ENCODE results near the gene HCN1.

Gene HCN1

GRCh38 chr5:45696206-45696836 lies at the start of gene HCN1:
Gene HCN1 (minus strand): TSS chr5:45696380.
- in situ Hi-C loops (cut with HindIII; ENCODE audit: low sequenced_read_pairs): no loop called here

- in situ Hi-C loops (cut with HindIII; ENCODE audit: low sequenced_read_pairs): no loop called here
Measured at GRCh38 chr5:45741110-45741509, 44.9 kb upstream of the HCN1 start.

- in situ Hi-C loops (cut with HindIII; ENCODE audit: low sequenced_read_pairs): no loop called here
Measured at GRCh38 chr5:45737153-45737552, 41.0 kb upstream of the HCN1 start.

GRCh38 chr5:45725537-45725936 lies 29.4 kb upstream of the HCN1 start:
- in situ Hi-C loops (cut with HindIII; ENCODE audit: low sequenced_read_pairs): no loop called here

GRCh38 chr5:45697201-45697600 lies 1.0 kb upstream of the HCN1 start:
- in situ Hi-C loops (cut with HindIII; ENCODE audit: low sequenced_read_pairs): no loop called here

GRCh38 chr5:45695804-45696156 lies 400 bp downstream of the HCN1 start:
- in situ Hi-C loops (cut with HindIII; ENCODE audit: low sequenced_read_pairs): no loop called here

- in situ Hi-C loops (cut with HindIII; ENCODE audit: low sequenced_read_pairs): no loop called here
Measured at GRCh38 chr5:45694971-45695803, 993 bp downstream of the HCN1 start.

GRCh38 chr5:45694255-45694814 lies 1.8 kb downstream of the HCN1 start:
- in situ Hi-C loops (cut with HindIII; ENCODE audit: low sequenced_read_pairs): no loop called here

- in situ Hi-C loops (cut with HindIII; ENCODE audit: low sequenced_read_pairs): no loop called here
Measured at GRCh38 chr5:45692481-45692880, 3.7 kb downstream of the HCN1 start.

- in situ Hi-C loops (cut with HindIII; ENCODE audit: low sequenced_read_pairs): no loop called here
Measured at GRCh38 chr5:45691656-45692055, 4.5 kb downstream of the HCN1 start.

GRCh38 chr5:45687701-45688100 lies 8.5 kb downstream of the HCN1 start:
- in situ Hi-C loops (cut with HindIII; ENCODE audit: low sequenced_read_pairs): no loop called here

- in situ Hi-C loops (cut with HindIII; ENCODE audit: low sequenced_read_pairs): no loop called here
Measured at GRCh38 chr5:45686620-45687019, 9.6 kb downstream of the HCN1 start.

- in situ Hi-C loops (cut with HindIII; ENCODE audit: low sequenced_read_pairs): no loop called here
Measured at GRCh38 chr5:45684118-45684517, 12.1 kb downstream of the HCN1 start.

- in situ Hi-C loops (cut with HindIII; ENCODE audit: low sequenced_read_pairs): no loop called here
Measured at GRCh38 chr5:45680950-45681349, 15.2 kb downstream of the HCN1 start.

GRCh38 chr5:45677524-45677923 lies 18.7 kb downstream of the HCN1 start:
- in situ Hi-C loops (cut with HindIII; ENCODE audit: low sequenced_read_pairs): no loop called here

- in situ Hi-C loops (cut with HindIII; ENCODE audit: low sequenced_read_pairs): no loop called here
Measured at GRCh38 chr5:45672271-45672670, 23.9 kb downstream of the HCN1 start.

- in situ Hi-C loops (cut with HindIII; ENCODE audit: low sequenced_read_pairs): no loop called here
Measured at GRCh38 chr5:45648744-45649143, 47.4 kb downstream of the HCN1 start.

GRCh38 chr5:45643056-45643455 lies 53.1 kb downstream of the HCN1 start:
- in situ Hi-C loops (cut with HindIII; ENCODE audit: low sequenced_read_pairs): no loop called here

- in situ Hi-C loops (cut with HindIII; ENCODE audit: low sequenced_read_pairs): no loop called here
Measured at GRCh38 chr5:45642370-45642769, 53.8 kb downstream of the HCN1 start.

GRCh38 chr5:45639040-45639439 lies 57.1 kb downstream of the HCN1 start:
- in situ Hi-C loops (cut with HindIII; ENCODE audit: low sequenced_read_pairs): no loop called here

- in situ Hi-C loops (cut with HindIII; ENCODE audit: low sequenced_read_pairs): no loop called here
Measured at GRCh38 chr5:45627076-45627656, 69.0 kb downstream of the HCN1 start.

- in situ Hi-C loops (cut with HindIII; ENCODE audit: low sequenced_read_pairs): no loop called here
Measured at GRCh38 chr5:45623832-45624231, 72.3 kb downstream of the HCN1 start.

Measured in endothelial cell of hepatic sinusoid (primary cell).